ENCODE data around the gene RNF150.

DNA sequence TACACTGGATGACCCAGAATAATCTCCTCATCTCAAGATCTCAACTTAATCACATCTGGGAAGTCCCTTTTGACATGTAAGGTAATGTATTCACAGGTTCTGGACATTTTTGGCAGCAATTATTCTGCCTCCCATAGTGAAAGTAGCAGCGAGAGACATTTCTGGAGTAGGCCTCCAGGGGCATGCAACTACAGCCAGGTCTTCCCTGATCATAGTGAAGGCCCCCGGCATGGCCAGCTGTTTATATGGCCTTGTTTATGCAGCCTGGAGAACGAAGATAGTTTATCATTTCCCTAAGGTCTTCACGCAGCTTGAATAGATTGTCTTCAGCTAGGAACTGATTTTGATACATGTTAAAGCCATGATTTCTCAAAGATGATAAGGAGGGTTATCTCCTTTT is 139.9 kb downstream of the RNF150 start:
- TF ChIP-seq, protein P1, sequence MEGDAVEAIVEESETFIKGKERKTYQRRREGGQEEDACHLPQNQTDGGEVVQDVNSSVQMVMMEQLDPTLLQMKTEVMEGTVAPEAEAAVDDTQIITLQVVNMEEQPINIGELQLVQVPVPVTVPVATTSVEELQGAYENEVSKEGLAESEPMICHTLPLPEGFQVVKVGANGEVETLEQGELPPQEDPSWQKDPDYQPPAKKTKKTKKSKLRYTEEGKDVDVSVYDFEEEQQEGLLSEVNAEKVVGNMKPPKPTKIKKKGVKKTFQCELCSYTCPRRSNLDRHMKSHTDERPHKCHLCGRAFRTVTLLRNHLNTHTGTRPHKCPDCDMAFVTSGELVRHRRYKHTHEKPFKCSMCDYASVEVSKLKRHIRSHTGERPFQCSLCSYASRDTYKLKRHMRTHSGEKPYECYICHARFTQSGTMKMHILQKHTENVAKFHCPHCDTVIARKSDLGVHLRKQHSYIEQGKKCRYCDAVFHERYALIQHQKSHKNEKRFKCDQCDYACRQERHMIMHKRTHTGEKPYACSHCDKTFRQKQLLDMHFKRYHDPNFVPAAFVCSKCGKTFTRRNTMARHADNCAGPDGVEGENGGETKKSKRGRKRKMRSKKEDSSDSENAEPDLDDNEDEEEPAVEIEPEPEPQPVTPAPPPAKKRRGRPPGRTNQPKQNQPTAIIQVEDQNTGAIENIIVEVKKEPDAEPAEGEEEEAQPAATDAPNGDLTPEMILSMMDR (IDR thresholded peaks at IDR 0.05) = no peak
- no peak for TF ChIP-seq POLR2A (IDR thresholded peaks at IDR 0.05)
